AG09309 (cell line): ENCODE measurements around the gene TUBA1A.
"Not testable (repeated sequence)": the region's sequence is repeated elsewhere in the genome, so short reads cannot be mapped to it uniquely, and the experiment has no call there.

Experiments used
- DNase-seq: peaks from one replicate; pipeline ENCODE4 v3.0.0-alpha.2; 2010; ENCODE audit warnings: low read depth
- H3K4me3 ChIP-seq: 2 replicates; pipeline ENCODE4 v1.5.1; 2011; ENCODE audit warnings: mild to moderate bottlenecking, low read depth, low read length, moderate library complexity; ENCODE audit not compliant: control insufficient read depth
- CTCF ChIP-seq: IDR thresholded peaks from 2 replicates; pipeline ENCODE4 v1.5.1; 2011; ENCODE audit warnings: mild to moderate bottlenecking, low read depth, low read length, inconsistent platforms; ENCODE audit not compliant: insufficient read depth, control insufficient read depth; ENCODE audit errors: missing control alignments

TUBA1A gene

GRCh38 chr12:49170924-49171323 lies 18.0 kb downstream of the TUBA1A start:
- H3K4me3 ChIP-seq, result no peak overlapping the region
- DNase-seq, result no peak
- TF ChIP-seq CTCF, result no peak

GRCh38 chr12:49165114-49165513 lies 23.8 kb downstream of the TUBA1A start:
- no peak for DNase-seq
- no peak overlapping the region for H3K4me3 ChIP-seq
- TF ChIP-seq CTCF, result no peak

- DNase-seq, result not testable (repeated sequence)
Measured at GRCh38 chr12:49161901-49162300, 27.0 kb downstream of the TUBA1A start.

GRCh38 chr12:49161092-49161795 lies 27.6 kb downstream of the TUBA1A start:
- no peak for TF ChIP-seq CTCF
- no peak overlapping the region for H3K4me3 ChIP-seq
- DNase-seq, result no peak

More at GRCh38 chr12:49161901-49162300, 27.0 kb downstream of the TUBA1A start:
- H3K4me3 ChIP-seq, result not testable (repeated sequence)

- no peak for TF ChIP-seq CTCF
- H3K4me3 ChIP-seq, result no peak overlapping the region
- DNase-seq, result no peak
Measured at GRCh38 chr12:49160399-49160798, 28.5 kb downstream of the TUBA1A start.

- no peak for DNase-seq
- no peak overlapping the region for H3K4me3 ChIP-seq
- no peak for TF ChIP-seq CTCF
Measured at GRCh38 chr12:49154221-49154620, 34.7 kb downstream of the TUBA1A start.

- no peak overlapping the region for H3K4me3 ChIP-seq
- no peak for DNase-seq
- TF ChIP-seq CTCF, result no peak
Measured at GRCh38 chr12:49147384-49147783, 41.5 kb downstream of the TUBA1A start.
